PC-9 (cell line): ENCODE data around the gene PMEL. TPM values are rescaled to one million over a fixed set of nuclear protein-coding genes. Genes with fewer than 3 reads are reported as not detected.
A peak's percentile ranks its signal among the peaks of the same experiment; 100 is the strongest.

ENCODE experiments used
- BruUV-seq: library from RNA; stranded (reverse); fragments of 400-500 nt; replicated peaks from 2 replicates; lab custom pipeline; 2021; lab: Mats Ljungman, UMichigan
- CTCF ChIA-PET: fragments of 300-600 bp; sonication (Branson Sonifier 250); formaldehyde crosslinking; loops from one replicate; lab custom pipeline; 2022; ENCODE audit warnings: antibody characterized with exemption; lab: Charles Lee
- POLR2A ChIA-PET: fragments of 300-600 bp; sonication (Branson Sonifier 250); formaldehyde crosslinking; loops from one replicate; lab custom pipeline; 2022; ENCODE audit warnings: antibody characterized with exemption; ENCODE audit not compliant: unreplicated experiment; lab: Charles Lee
- DNase-seq, 2 experiments: peaks; one replicate each; pipeline versions ENCODE4 v3.0.0 to v3.0.0-alpha.2; 2015 to 2022; ENCODE audit warnings: mixed read lengths in 1 of 2
- H2AFZ ChIP-seq: fragments of 200-600 bp; sonication (generic); 2 replicates; pipeline ENCODE4 v1.8.1; 2017; ENCODE audit warnings: antibody characterized with exemption
- H3F3A ChIP-seq: fragments of 200-600 bp; sonication (generic); 2 replicates; pipeline ENCODE4 v1.8.1; 2017; ENCODE audit warnings: antibody characterized with exemption, mild to moderate bottlenecking, low read depth; ENCODE audit not compliant: insufficient read depth
- H3K27ac ChIP-seq: fragments of 200-600 bp; sonication (generic); 2 replicates; pipeline ENCODE4 v1.6.1; 2016; ENCODE audit warnings: mixed run types
- H3K27me3 ChIP-seq: fragments of 200-600 bp; sonication (generic); 2 replicates; pipeline ENCODE4 v1.6.1; 2016; ENCODE audit warnings: low read depth, mixed run types; ENCODE audit not compliant: insufficient read depth
- H3K36me3 ChIP-seq: fragments of 200-600 bp; sonication (generic); 2 replicates; pipeline ENCODE4 v1.6.1; 2016; ENCODE audit warnings: low read depth, mixed run types
- H3K4me1 ChIP-seq: fragments of 200-600 bp; sonication (generic); replicated peaks from 2 replicates; pipeline ENCODE4 v1.6.1; 2016; ENCODE audit warnings: mixed run types; ENCODE audit not compliant: insufficient read depth
- H3K4me2 ChIP-seq: fragments of 200-600 bp; sonication (generic); 2 replicates; pipeline ENCODE4 v1.6.1; 2017; ENCODE audit warnings: mixed run types
- H3K4me3 ChIP-seq: fragments of 200-600 bp; sonication (generic); 2 replicates; pipeline ENCODE4 v1.6.1; 2016; ENCODE audit warnings: mixed run types
- H3K79me2 ChIP-seq: fragments of 200-600 bp; sonication (generic); 2 replicates; pipeline ENCODE4 v1.6.1; 2017; ENCODE audit warnings: low read depth, mixed run types
- H3K9me2 ChIP-seq: fragments of 200-600 bp; sonication (generic); 2 replicates; pipeline ENCODE4 v1.8.1; 2017; ENCODE audit warnings: mild to moderate bottlenecking; ENCODE audit not compliant: insufficient read depth
- H3K9me3 ChIP-seq: fragments of 200-600 bp; sonication (generic); 2 replicates; pipeline ENCODE4 v1.8.1; 2016; ENCODE audit warnings: low read depth; ENCODE audit not compliant: insufficient read depth
- H4K20me1 ChIP-seq: fragments of 200-600 bp; sonication (generic); 2 replicates; pipeline ENCODE4 v1.8.1; 2017; ENCODE audit not compliant: insufficient read depth
- EZH2 ChIP-seq: fragments of 200-600 bp; sonication (generic); IDR thresholded peaks from 2 replicates; pipeline ENCODE4 v1.8.0; 2017; ENCODE audit warnings: antibody characterized with exemption, low read depth
- intact Hi-C: fragments of 100-400 bp; cut with micrococcal nuclease; formaldehyde crosslinking; loops from one replicate; pipeline ENCODE4 v1.10.0; 2022; ENCODE audit not compliant: unreplicated experiment
- total RNA-seq: library from RNA; stranded (reverse); gene quantifications from 2 replicates; pipeline ENCODE4 v1.2.3, GENCODE V29; 2021
- TF ChIP-seq, protein P1 (sequence below): fragments of 200-600 bp; sonication (generic); conservative IDR thresholded peaks from 2 replicates; pipeline ENCODE4 v1.6.1; 2017; ENCODE audit warnings: mixed run types, antibody characterized with exemption, mild to moderate bottlenecking, moderate library complexity

PMEL gene
- total RNA-seq, 1 experiment from 2014 or later = 8.7 TPM

DNA sequence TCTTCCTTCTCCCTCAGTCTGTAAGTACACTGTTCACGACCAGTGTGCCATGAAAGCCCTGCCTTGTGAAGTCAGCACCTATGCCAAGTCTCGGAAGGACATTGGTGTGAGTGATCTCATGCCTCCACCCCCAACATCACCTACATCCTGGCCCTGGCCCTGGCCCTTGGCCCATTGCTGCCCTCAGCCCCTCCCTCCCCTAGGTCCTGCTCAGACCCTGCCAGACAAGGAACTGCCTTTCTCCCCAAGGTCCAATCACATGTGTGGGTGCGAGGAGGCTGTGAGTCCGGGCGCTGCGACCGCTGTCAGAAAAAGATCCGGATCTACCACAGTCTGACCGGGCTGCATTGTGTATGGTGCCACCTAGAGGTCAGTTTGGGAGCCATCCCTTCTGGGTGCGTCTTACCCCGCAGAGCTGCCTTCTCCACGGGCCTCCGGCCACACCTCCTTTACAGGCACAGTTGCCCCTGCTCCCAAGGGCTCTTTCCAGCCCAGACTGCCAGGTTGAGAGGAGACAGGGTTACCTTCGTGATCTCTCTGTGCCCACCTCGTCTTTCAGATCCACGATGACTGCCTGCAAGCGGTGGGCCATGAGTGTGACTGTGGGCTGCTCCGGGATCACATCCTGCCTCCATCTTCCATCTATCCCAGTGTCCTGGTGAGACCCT lies 25.6 kb downstream of the PMEL start:
- no peak overlapping the region for H2AFZ ChIP-seq
- no peak overlapping the region for H3K4me3 ChIP-seq
- BruUV-seq = no TSS peak

GRCh38 chr12:55938826-55939501 lies 26.9 kb downstream of the PMEL start:
- TF ChIP-seq, protein P1, sequence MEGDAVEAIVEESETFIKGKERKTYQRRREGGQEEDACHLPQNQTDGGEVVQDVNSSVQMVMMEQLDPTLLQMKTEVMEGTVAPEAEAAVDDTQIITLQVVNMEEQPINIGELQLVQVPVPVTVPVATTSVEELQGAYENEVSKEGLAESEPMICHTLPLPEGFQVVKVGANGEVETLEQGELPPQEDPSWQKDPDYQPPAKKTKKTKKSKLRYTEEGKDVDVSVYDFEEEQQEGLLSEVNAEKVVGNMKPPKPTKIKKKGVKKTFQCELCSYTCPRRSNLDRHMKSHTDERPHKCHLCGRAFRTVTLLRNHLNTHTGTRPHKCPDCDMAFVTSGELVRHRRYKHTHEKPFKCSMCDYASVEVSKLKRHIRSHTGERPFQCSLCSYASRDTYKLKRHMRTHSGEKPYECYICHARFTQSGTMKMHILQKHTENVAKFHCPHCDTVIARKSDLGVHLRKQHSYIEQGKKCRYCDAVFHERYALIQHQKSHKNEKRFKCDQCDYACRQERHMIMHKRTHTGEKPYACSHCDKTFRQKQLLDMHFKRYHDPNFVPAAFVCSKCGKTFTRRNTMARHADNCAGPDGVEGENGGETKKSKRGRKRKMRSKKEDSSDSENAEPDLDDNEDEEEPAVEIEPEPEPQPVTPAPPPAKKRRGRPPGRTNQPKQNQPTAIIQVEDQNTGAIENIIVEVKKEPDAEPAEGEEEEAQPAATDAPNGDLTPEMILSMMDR = no peak
- TF ChIP-seq EZH2 = no peak
- Histone ChIP-seq H3K36me3 (no peaks in the 10 kb centered on the region), H3K4me3 (no peak overlapping the region)

More for the DNA sequence above, 25.6 kb downstream of the PMEL start:
- H3K36me3 ChIP-seq = no peaks in the 10 kb centered on the region
- peak overlapping the region; percentile 57 for H3K4me2 ChIP-seq
- H3K27me3 ChIP-seq = no peaks in the 10 kb centered on the region
- TF ChIP-seq EZH2 = no peak
- TF ChIP-seq, protein P1 = peak; percentile 86
- no peaks in the 10 kb centered on the region for H3K79me2 ChIP-seq
- H3F3A ChIP-seq = peaks cover 21% of the 10 kb centered on the region; the same call in 1 of the 2 replicates
- H3K27ac ChIP-seq = 0 out of 2 replicates have a peak overlapping the region, but pooled peaks have one; percentile 16
- no peaks in the 10 kb centered on the region for H3K9me2 ChIP-seq
- intact Hi-C loops = loop anchor here (1.0 kb wide), 2 partner anchors 9 to 201 kb away; partner anchors contain the start of gene DGKA
- DNase-seq = peak; percentile 62 to 87
- peaks cover 27% of the 10 kb centered on the region for H3K4me1 ChIP-seq
- no peaks in the 10 kb centered on the region for H4K20me1 ChIP-seq
- ChIA-PET CTCF (interaction anchor here (0.5 to 1.6 kb wide), 7 partner anchors 8 to 201 kb away, joined by 3 to 4 read pairs (median 3); no protein-coding TSS in a partner anchor), POLR2A (no interaction called here)
- no peaks in the 10 kb centered on the region for H3K9me3 ChIP-seq

DNA sequence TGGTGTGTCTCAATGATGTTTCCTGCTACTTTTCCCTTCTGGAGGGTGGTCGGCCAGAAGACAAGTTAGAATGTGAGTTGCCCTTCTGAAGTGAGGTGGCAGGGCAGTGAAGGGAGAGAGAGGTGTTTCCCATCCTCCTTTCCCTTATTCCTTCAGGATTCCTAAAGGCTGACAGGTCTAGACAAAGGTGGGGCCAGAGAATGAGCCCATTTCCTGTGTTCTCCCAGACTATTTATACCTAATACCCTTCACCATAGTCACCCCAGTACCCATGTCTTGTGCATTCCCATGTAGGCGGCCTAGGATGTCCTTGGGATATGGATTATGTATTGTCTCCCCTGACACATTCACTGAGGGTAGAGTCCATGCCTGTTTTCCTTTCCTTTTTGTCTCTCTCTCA lies 27.9 kb downstream of the PMEL start:
- no peaks in the 10 kb centered on the region for H3K36me3 ChIP-seq

More at GRCh38 chr12:55938826-55939501, 26.9 kb downstream of the PMEL start:
- BruUV-seq = no TSS peak
- Histone ChIP-seq H3K9me2 (no peaks in the 10 kb centered on the region), H3F3A (peaks cover 32% of the 10 kb centered on the region; the same call in 1 of the 2 replicates), H3K9me3 (no peaks in the 10 kb centered on the region), H3K79me2 (peaks cover 9% of the 10 kb centered on the region), H3K4me2 (0 out of 2 replicates have a peak overlapping the region, but pooled peaks have one; percentile 57), H3K4me1 (peaks cover 34% of the 10 kb centered on the region), H3K27me3 (no peaks in the 10 kb centered on the region), H2AFZ (no peak overlapping the region), H4K20me1 (peaks cover 1% of the 10 kb centered on the region; the same call in 1 of the 2 replicates), H3K27ac (no peak overlapping the region)
- POLR2A ChIA-PET = interaction anchor here (0.6 kb wide), 1 partner anchor 35 kb away, joined by 6 read pairs; the partner anchor contains the start of gene RAB5B
- CTCF ChIA-PET = interaction anchor here (1.1 to 1.6 kb wide), 2 partner anchors 7 to 9 kb away, joined by 4 read pairs; no protein-coding TSS in a partner anchor
- intact Hi-C loops = no loop called here
- DNase-seq = no peak

More for the DNA sequence above, 27.9 kb downstream of the PMEL start:
- CTCF ChIA-PET = no interaction called here
- H3K4me1 ChIP-seq = peaks cover 44% of the 10 kb centered on the region
- H4K20me1 ChIP-seq = peaks cover 6% of the 10 kb centered on the region; the same call in 1 of the 2 replicates
- H3K27me3 ChIP-seq = no peaks in the 10 kb centered on the region
- peaks cover 13% of the 10 kb centered on the region for H3K79me2 ChIP-seq
- H3K27ac ChIP-seq = 0 out of 2 replicates have a peak overlapping the region, but pooled peaks have one; percentile 35
- intact Hi-C loops = no loop called here
- BruUV-seq = no TSS peak
- no peak overlapping the region for H3K4me3 ChIP-seq
- TF ChIP-seq EZH2 = no peak
- TF ChIP-seq, protein P1 = no peak
- no peak overlapping the region for H2AFZ ChIP-seq
- peaks cover 41% of the 10 kb centered on the region; the same call in 1 of the 2 replicates for H3F3A ChIP-seq
- H3K9me3 ChIP-seq = no peaks in the 10 kb centered on the region
- DNase-seq = no peak
- H3K9me2 ChIP-seq = no peaks in the 10 kb centered on the region
- POLR2A ChIA-PET = no interaction called here
- H3K4me2 ChIP-seq = peak overlapping the region; percentile 38
